K562 (cell line): ENCODE measurements around the gene SH2D7. TPM values are rescaled to one million over a fixed set of nuclear protein-coding genes. Genes with fewer than 3 reads are reported as not detected.
A peak's percentile ranks its signal among the peaks of the same experiment; 100 is the strongest.

ENCODE experiments used
- ATAC-seq: fragments of 200-7000 bp; cut with Tn5 transposase; 3 replicates; pipeline ENCODE4 v1.9.1; 2020; ENCODE audit warnings: moderate library complexity
- BruUV-seq: library from RNA; stranded (reverse); fragments of 400-500 nt; replicated peaks from 2 replicates; lab custom pipeline; 2021; lab: Mats Ljungman, UMichigan
- CTCF ChIA-PET: fragments of 300-600 bp; formaldehyde crosslinking; extraction: SDS; loops from one replicate; lab custom pipeline; 2021; ENCODE audit warnings: low intra/inter-chr PET ratio; lab: Yijun Ruan, JAX
- POLR2A ChIA-PET: fragments of 300-600, 350-650 bp; sonication (Branson Sonifier 250); formaldehyde crosslinking; extraction: SDS; loops from one replicate; lab custom pipeline; 2021; ENCODE audit warnings: antibody characterized with exemption, inconsistent platforms; lab: Yijun Ruan, JAX
- DNase-seq, 4 experiments: peaks; one replicate each; pipeline versions ENCODE4 v3.0.0 to v3.0.0-alpha.2; 2011 to 2018; ENCODE audit warnings: low spot score in 3 of 4, mixed read lengths in 3 of 4; ENCODE audit errors: extremely low read depth in 1 of 4
- FAIRE-seq: peaks from 2 replicates; lab custom pipeline; 2011; peaks lifted over from hg19 to GRCh38; lab: Jason Lieb, UNC
- H2AFZ ChIP-seq: 2 replicates; pipeline ENCODE4 v1.6.0; 2011; ENCODE audit warnings: low read depth, low read length, control low read depth, inconsistent platforms
- H3K27ac ChIP-seq: fragments of 200-600 bp; 3 replicates; pipeline ENCODE4 v1.8.0; 2011; ENCODE audit warnings: low read depth, mild to moderate bottlenecking, control low read depth, inconsistent platforms, low read length, moderate library complexity, mixed read lengths; ENCODE audit errors: extremely low read depth
- H3K27me3 ChIP-seq, 2 experiments: fragments of 300-600 bp in 1 of 2; 2 replicates in 1 of 2; 3 replicates in 1 of 2; pipeline versions ENCODE4 v1.6.0 to v1.8.0; 2011; ENCODE audit warnings: inconsistent platforms in 2 of 2, low read length in 2 of 2, mild to moderate bottlenecking in 1 of 2, mixed read lengths in 1 of 2, moderate library complexity in 1 of 2; ENCODE audit not compliant: control insufficient read depth in 2 of 2, insufficient read depth in 2 of 2
- H3K36me3 ChIP-seq: fragments of 300-600 bp; 3 replicates; pipeline ENCODE4 v1.8.0; 2011; ENCODE audit warnings: mild to moderate bottlenecking, low read length, inconsistent platforms; ENCODE audit not compliant: control insufficient read depth, insufficient read depth
- H3K4me1 ChIP-seq, 2 experiments: fragments of 200-600 bp in 1 of 2; replicated peaks in 1 of 2; 2 replicates in 1 of 2; 3 replicates in 1 of 2; pipeline versions ENCODE4 v1.5.1 to v1.8.0; 2011; ENCODE audit warnings: inconsistent platforms in 2 of 2, low read length in 2 of 2, mild to moderate bottlenecking in 1 of 2, mixed read lengths in 1 of 2, moderate library complexity in 1 of 2; ENCODE audit not compliant: control insufficient read depth in 2 of 2, insufficient read depth in 2 of 2
- H3K4me2 ChIP-seq: 2 replicates; pipeline ENCODE4 v1.6.1; 2011; ENCODE audit warnings: low read length, control low read depth, inconsistent platforms, mixed read lengths; ENCODE audit not compliant: insufficient read depth
- H3K4me3 ChIP-seq: fragments of 200-600 bp; sonication (generic), shearing (Covaris generic); 2 replicates; pipeline ENCODE4 v1.5.1; 2016; ENCODE audit warnings: control low read depth, inconsistent platforms
- H3K79me2 ChIP-seq: fragments of 200-600 bp; 3 replicates; pipeline ENCODE4 v1.8.0; 2011; ENCODE audit warnings: low read length, inconsistent platforms; ENCODE audit not compliant: control insufficient read depth, insufficient read depth
- H3K9ac ChIP-seq, 2 experiments: 2 replicates each; pipeline versions ENCODE4 v1.6.0 to v1.6.1; 2011; ENCODE audit warnings: low read depth in 2 of 2, low read length in 2 of 2, control low read depth in 1 of 2, inconsistent platforms in 1 of 2, mild to moderate bottlenecking in 1 of 2, mixed read lengths in 1 of 2; ENCODE audit not compliant: insufficient read depth in 1 of 2
- H3K9me1 ChIP-seq: one replicate; pipeline ENCODE4 v1.6.0; 2011; ENCODE audit warnings: inconsistent platforms, mild to moderate bottlenecking, low read length, moderate library complexity; ENCODE audit not compliant: control insufficient read depth, insufficient read depth
- H3K9me3 ChIP-seq: replicated peaks from 2 replicates; pipeline ENCODE4 v1.5.1; 2011; ENCODE audit warnings: low read depth, low read length, inconsistent platforms; ENCODE audit not compliant: control insufficient read depth, insufficient read depth
- H4K20me1 ChIP-seq: replicated peaks from 2 replicates; pipeline ENCODE4 v1.6.1; 2011; ENCODE audit warnings: low read length, inconsistent platforms, mixed read lengths; ENCODE audit not compliant: control insufficient read depth, insufficient read depth
- GABPB2 ChIP-seq: fragments of 250-450 bp; sonication (Bioruptor Pico); conservative IDR thresholded peaks from 2 replicates; pipeline ENCODE4 v1.5.1; 2021; ENCODE audit warnings: mild to moderate bottlenecking
- HSF4 ChIP-seq: fragments of 250-450 bp; sonication (Bioruptor Pico); IDR thresholded peaks from 2 replicates; pipeline ENCODE4 v2.1.2; 2022; ENCODE audit warnings: mild to moderate bottlenecking, moderate library complexity, borderline replicate concordance
- JUN ChIP-seq, 2 experiments: sonication (generic) in 1 of 2; formaldehyde crosslinking in 1 of 2; IDR thresholded peaks; 2 replicates each; pipeline versions ENCODE4 v1.6.1 to v1.8.0; 2012 to 2022; ENCODE audit warnings: borderline replicate concordance in 2 of 2, mild to moderate bottlenecking in 2 of 2, improper control_type of control experiment in 1 of 2, low read depth in 1 of 2, low read length in 1 of 2, missing genetic modification reagents in 1 of 2
- KLF16 ChIP-seq: IDR thresholded peaks from 2 replicates; pipeline ENCODE4 v1.6.1; 2016; ENCODE audit warnings: antibody characterized with exemption
- PYGO2 ChIP-seq: fragments of 450-650 bp; IDR thresholded peaks from 2 replicates; pipeline ENCODE4 v1.6.1; 2016; ENCODE audit warnings: mild to moderate bottlenecking, missing genetic modification characterization, moderate library complexity, missing compliant biosample characterization
- RBM17 ChIP-seq: fragments of 200-400 bp; formaldehyde crosslinking; IDR thresholded peaks from 2 replicates; pipeline ENCODE4 v1.6.1; 2017; ENCODE audit warnings: low read depth, mild to moderate bottlenecking, low read length, borderline replicate concordance
- TEAD1 ChIP-seq, 2 experiments: fragments of 450-650 bp in 1 of 2; sonication (generic) in 1 of 2; formaldehyde crosslinking; IDR thresholded peaks; 2 replicates each; pipeline versions ENCODE4 v1.4.0 to v1.8.0; 2020 to 2022; ENCODE audit warnings: mild to moderate bottlenecking in 2 of 2, missing genetic modification reagents in 1 of 2
- ZNF140 ChIP-seq: fragments of 250-450 bp; sonication (Bioruptor Pico); IDR thresholded peaks from 2 replicates; pipeline ENCODE4 v1.8.0; 2021; ENCODE audit warnings: moderate library complexity, mild to moderate bottlenecking, inconsistent platforms
- ZNF583 ChIP-seq: fragments of 250-450 bp; sonication (Bioruptor Pico); IDR thresholded peaks from 2 replicates; pipeline ENCODE4 v1.4.0; 2020
- WGBS: fragments of 100-300 bp; shearing (Covaris generic); methylation state at CpG from one replicate; pipeline ENCODE4 v1.1.6; 2016; ENCODE audit warnings: low coverage, mixed read lengths; ENCODE audit not compliant: insufficient coverage; ENCODE audit errors: missing lambda C conversion rate; 5-methylcytosine and 5-hydroxymethylcytosine counted together
- in situ Hi-C: fragments of 300-500 bp; cut with MboI; formaldehyde crosslinking; loops from 4 replicates; pipeline ENCODE4 v1.15.0; 2018; ENCODE audit warnings: inconsistent platforms, mixed read lengths
- intact Hi-C: fragments of 100-400 bp; cut with micrococcal nuclease; formaldehyde crosslinking; loops from 2 replicates; pipeline ENCODE4 v1.14.2; 2022
- polyA plus RNA-seq, 8 experiments: library from polyadenylated mRNA; depleted of rRNA in 4 of 8; stranded (reverse) in 5 of 8; unstranded in 3 of 8; fragments of >200 nt; fragmentation: Nextera tagmentation in 2 of 8; fragmentation: Illumina TruSeq in 1 of 8; extraction: Ambion mirVana in 2 of 8; extraction: Trizol in 1 of 8; gene quantifications; 2 replicates each; pipeline versions ENCODE4 v1.2.1 to v1.2.3, GENCODE V29; 2011 to 2014; ENCODE audit warnings: inconsistent platforms in 1 of 8, missing spikeins in 1 of 8
- total RNA-seq, 7 experiments: library from RNA; depleted of rRNA in 6 of 7; stranded (reverse); fragments of >200 nt in 6 of 7; fragmentation: Illumina TruSeq in 2 of 7; extraction: Trizol in 2 of 7; gene quantifications; 2 replicates each; pipeline versions ENCODE4 v1.2.1 to v1.2.3, GENCODE V29; 2011 to 2021; ENCODE audit warnings: low replicate concordance in 1 of 7
- TF ChIP-seq, protein P1 (sequence below): sonication (generic); formaldehyde crosslinking; IDR thresholded peaks from 2 replicates; pipeline ENCODE4 v1.8.1; 2023; ENCODE audit warnings: mild to moderate bottlenecking, missing genetic modification reagents

The SH2D7 gene
- total and polyA plus RNA-seq, 9 of the 15 experiments (the other 6 are each of a cell fraction or from before 2014, with no cell fraction given), result not detected

DNA sequence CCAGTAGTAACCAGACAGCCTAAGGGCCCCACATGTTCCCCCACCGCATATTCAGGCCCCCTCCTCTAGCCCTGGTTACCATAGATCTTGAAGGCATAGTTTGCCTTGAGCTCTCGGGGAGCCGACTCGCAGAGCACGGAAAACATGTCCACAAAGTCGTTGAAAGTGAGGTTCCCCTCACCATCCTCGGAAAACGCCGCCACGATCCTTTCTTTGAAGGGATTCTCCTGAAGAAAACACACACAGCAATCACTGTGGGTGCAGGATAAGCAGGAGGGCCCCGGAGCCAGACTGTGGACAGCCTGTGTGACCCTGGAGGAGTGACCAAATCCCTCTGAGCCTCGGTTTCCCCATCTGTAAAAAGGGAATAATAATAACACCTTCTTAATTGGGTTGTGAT, 16.8 kb downstream of the SH2D7 start:
- peaks cover 0 to 7% of the 10 kb centered on the region in 2 experiments; a peak in 2 of 5 replicates for H3K4me1 ChIP-seq
- WGBS, result 62% methylated on average over 11 of the region's 12 CpGs
- POLR2A ChIA-PET, result interaction anchor here (1.3 kb wide), 1 partner anchor 110 kb away, joined by 3 read pairs; no protein-coding TSS in a partner anchor
- no peak overlapping the region for H3K27ac ChIP-seq
- no peak for DNase-seq
- no peaks in the 10 kb centered on the region for H3K79me2 ChIP-seq
- H3K4me2 ChIP-seq, result no peak overlapping the region
- no peaks in the 10 kb centered on the region for H3K27me3 ChIP-seq
- no peak overlapping the region for H2AFZ ChIP-seq
- TF ChIP-seq ZNF140 (CRISPR knock-in tag) (no peak), HSF4 (no peak), ZNF583 (CRISPR knock-in tag) (no peak)
- TF ChIP-seq, all 486 proteins: peak for 0
- BruUV-seq, result no TSS peak
- intact Hi-C loops, result no loop called here
- Histone ChIP-seq H3K36me3 (no peaks in the 10 kb centered on the region), H3K4me3 (no peak overlapping the region), H3K9me1 (no peaks in the 10 kb centered on the region), H3K9ac (no peak overlapping the region), H4K20me1 (peaks cover 7% of the 10 kb centered on the region; the same call in 1 of the 2 replicates), H3K9me3 (no peaks in the 10 kb centered on the region)
- CTCF ChIA-PET, result interaction anchor here (0.7 to 1.8 kb wide), 4 partner anchors 87 to 149 kb away, joined by 4 to 16 read pairs (median 10); no protein-coding TSS in a partner anchor
- ATAC-seq (no peak), FAIRE-seq (no peak)
- in situ Hi-C loops, result no loop called here

DNA sequence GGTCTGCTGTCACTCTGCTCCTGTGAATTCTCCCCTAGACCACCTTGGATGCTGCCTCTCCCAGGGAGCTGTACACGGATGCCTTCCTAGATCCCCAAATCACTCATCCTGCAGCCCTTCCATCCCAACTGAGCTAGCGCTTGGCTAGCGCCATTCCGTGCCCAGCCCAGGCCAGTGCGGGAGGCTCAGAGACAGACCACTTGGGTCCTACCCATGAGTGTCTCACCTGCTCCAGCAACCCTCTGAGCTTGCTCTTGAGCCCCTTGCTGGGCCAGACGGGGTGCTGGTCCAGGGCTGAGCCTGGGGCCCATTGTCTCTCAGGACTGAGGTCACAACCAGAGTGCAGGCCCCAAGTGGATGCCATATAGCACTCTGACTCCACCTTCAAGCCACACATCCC, 17.7 kb downstream of the SH2D7 start:
- ATAC-seq (no peak), DNase-seq (no peak), FAIRE-seq (no peak)
- in situ Hi-C loops, result loop anchor here (5.0 kb wide), 3 partner anchors 87 to 148 kb away; no protein-coding TSS in a partner anchor
- intact Hi-C loops, result no loop called here
- Histone ChIP-seq H3K9me1 (no peaks in the 10 kb centered on the region), H3K4me2 (no peak overlapping the region), H3K27me3 (no peaks in the 10 kb centered on the region), H2AFZ (no peak overlapping the region), H3K9me3 (no peaks in the 10 kb centered on the region), H4K20me1 (peaks cover 7% of the 10 kb centered on the region; the same call in 1 of the 2 replicates), H3K79me2 (no peaks in the 10 kb centered on the region), H3K9ac (0 out of 4 replicates have a peak overlapping the region, but pooled peaks of 1 of the 2 experiments have one; percentile 36), H3K4me3 (no peak overlapping the region), H3K27ac (no peak overlapping the region), H3K36me3 (no peaks in the 10 kb centered on the region), H3K4me1 (peaks cover 0 to 7% of the 10 kb centered on the region in 2 experiments; a peak in 2 of 5 replicates)
- 70% methylated on average over 6 of the region's 6 CpGs for WGBS
- BruUV-seq, result no TSS peak
- ChIA-PET CTCF (no interaction called here), POLR2A (interaction anchor here (0.7 kb wide), 1 partner anchor 75 kb away, joined by 3 read pairs; no protein-coding TSS in a partner anchor)
- no peak for TF ChIP-seq RBM17
- TF ChIP-seq PYGO2 (tag), result no peak
- no peak for TF ChIP-seq TEAD1 (CRISPR knock-in tag; IDR thresholded peaks at IDR 0.05)
- TF ChIP-seq JUN (IDR thresholded peaks at IDR 0.05; ENCODE audit: borderline replicate concordance, low read depth, low read length), result no peak
- TF ChIP-seq JUN (CRISPR knock-in tag; IDR thresholded peaks at IDR 0.05; ENCODE audit: borderline replicate concordance), result no peak
- TF ChIP-seq, protein P1, sequence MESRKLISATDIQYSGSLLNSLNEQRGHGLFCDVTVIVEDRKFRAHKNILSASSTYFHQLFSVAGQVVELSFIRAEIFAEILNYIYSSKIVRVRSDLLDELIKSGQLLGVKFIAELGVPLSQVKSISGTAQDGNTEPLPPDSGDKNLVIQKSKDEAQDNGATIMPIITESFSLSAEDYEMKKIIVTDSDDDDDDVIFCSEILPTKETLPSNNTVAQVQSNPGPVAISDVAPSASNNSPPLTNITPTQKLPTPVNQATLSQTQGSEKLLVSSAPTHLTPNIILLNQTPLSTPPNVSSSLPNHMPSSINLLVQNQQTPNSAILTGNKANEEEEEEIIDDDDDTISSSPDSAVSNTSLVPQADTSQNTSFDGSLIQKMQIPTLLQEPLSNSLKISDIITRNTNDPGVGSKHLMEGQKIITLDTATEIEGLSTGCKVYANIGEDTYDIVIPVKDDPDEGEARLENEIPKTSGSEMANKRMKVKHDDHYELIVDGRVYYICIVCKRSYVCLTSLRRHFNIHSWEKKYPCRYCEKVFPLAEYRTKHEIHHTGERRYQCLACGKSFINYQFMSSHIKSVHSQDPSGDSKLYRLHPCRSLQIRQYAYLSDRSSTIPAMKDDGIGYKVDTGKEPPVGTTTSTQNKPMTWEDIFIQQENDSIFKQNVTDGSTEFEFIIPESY (CRISPR knock-in tag), result no peak
- TF ChIP-seq GABPB2, result no peak
- no peak for TF ChIP-seq KLF16
